Activated CD8-positive, alpha-beta memory T cell treated with anti-CD3 and anti-CD28 coated beads, Interleukin-2, amount 50 U/mL, for 48 hours (primary cell): ENCODE data around the gene YIPF4.
"Not testable (repeated sequence)": the region's sequence is repeated elsewhere in the genome, so short reads cannot be mapped to it uniquely, and the experiment has no call there.

Experiments used
- DNase-seq: peaks from one replicate; pipeline ENCODE4 v3.0.0-alpha.2; 2020

YIPF4 gene

GRCh38 chr2:32277674-32278477, at the start of gene YIPF4:
YIPF4 (plus strand) TSS chr2:32277904; CDS start chr2:32278156, 252 bp downstream.
- DNase-seq, result peak; percentile 94

- no peak for DNase-seq
These were observed 49.5 kb upstream of the YIPF4 start for GRCh38 chr2:32228181-32228580.

- no peak for DNase-seq
These were observed 48.1 kb upstream of the YIPF4 start for GRCh38 chr2:32229635-32230034.

- DNase-seq, result no peak
These were observed 45.7 kb upstream of the YIPF4 start for GRCh38 chr2:32231959-32232358.

- no peak for DNase-seq
These were observed 42.4 kb upstream of the YIPF4 start for GRCh38 chr2:32235315-32235714.

- DNase-seq, result no peak
These were observed 40.2 kb upstream of the YIPF4 start for GRCh38 chr2:32237488-32237887.

- DNase-seq, result no peak
These were observed 39.7 kb upstream of the YIPF4 start for GRCh38 chr2:32237996-32238395.

GRCh38 chr2:32242331-32242730, 35.4 kb upstream of the YIPF4 start:
- DNase-seq, result no peak

GRCh38 chr2:32246911-32247310, 30.8 kb upstream of the YIPF4 start:
- DNase-seq, result no peak

- no peak for DNase-seq
These were observed 29.4 kb upstream of the YIPF4 start for GRCh38 chr2:32248299-32248698.

GRCh38 chr2:32249731-32250236, 27.9 kb upstream of the YIPF4 start:
- DNase-seq, result no peak

- DNase-seq, result no peak
These were observed 27.4 kb upstream of the YIPF4 start for GRCh38 chr2:32250290-32250689.

- DNase-seq, result no peak
These were observed 19.5 kb upstream of the YIPF4 start for GRCh38 chr2:32258242-32258641.

GRCh38 chr2:32260376-32260775, 17.3 kb upstream of the YIPF4 start:
- DNase-seq, result no peak

GRCh38 chr2:32262105-32262504, 15.6 kb upstream of the YIPF4 start:
- no peak for DNase-seq

- no peak for DNase-seq
These were observed 13.1 kb upstream of the YIPF4 start, which contains the start of gene NLRC4 for GRCh38 chr2:32264422-32265105. NLRC4 (minus strand) TSS chr2:32264886; CDS start chr2:32256775, 8,111 bp downstream.

GRCh38 chr2:32271063-32271462, 6.6 kb upstream of the YIPF4 start:
- DNase-seq, result no peak

- DNase-seq, result no peak
These were observed 5.4 kb upstream of the YIPF4 start for GRCh38 chr2:32272279-32272678.

- DNase-seq, result no peak
These were observed 3.4 kb upstream of the YIPF4 start for GRCh38 chr2:32274289-32274688.

- not testable (repeated sequence) for DNase-seq
These were observed 1.9 kb upstream of the YIPF4 start for GRCh38 chr2:32275790-32276189.

GRCh38 chr2:32277363-32277673, 386 bp upstream of the YIPF4 start:
- no peak for DNase-seq

GRCh38 chr2:32278478-32278853, 762 bp downstream of the YIPF4 start:
- DNase-seq, result no peak

- DNase-seq, result no peak
These were observed 6.6 kb downstream of the YIPF4 start for GRCh38 chr2:32284321-32284720.
